IMR-90 (cell line): ENCODE measurements around the gene GP1BA. TPM values are rescaled to one million over a fixed set of nuclear protein-coding genes. Genes with fewer than 3 reads are reported as not detected.

ENCODE experiments used
- ATAC-seq: fragments of 200-7000 bp; cut with Tn5 transposase; 2 replicates; pipeline ENCODE4 v1.9.1; 2020; ENCODE audit warnings: low read depth, mild to moderate bottlenecking, moderate library complexity
- BruUV-seq: library from RNA; stranded (reverse); fragments of 400-500 nt; replicated peaks from 2 replicates; lab custom pipeline; 2021; lab: Mats Ljungman, UMichigan
- CTCF ChIA-PET: fragments of 300-600 bp; formaldehyde crosslinking; extraction: SDS; loops from one replicate; lab custom pipeline; 2021; ENCODE audit warnings: antibody characterized with exemption; lab: Yijun Ruan, JAX
- POLR2A ChIA-PET: fragments of 300-600 bp; sonication (Branson Sonifier 250); formaldehyde crosslinking; loops from one replicate; lab custom pipeline; 2022; ENCODE audit warnings: antibody characterized with exemption; ENCODE audit not compliant: unreplicated experiment; lab: Charles Lee
- DNase-seq: peaks from one replicate; pipeline ENCODE4 v3.0.0; 2013
- H2AFZ ChIP-seq: replicated peaks from 2 replicates; pipeline ENCODE3; 2013; ENCODE audit warnings: low read length, mild to moderate bottlenecking; ENCODE audit not compliant: poor library complexity
- H2AK5ac ChIP-seq: 2 replicates; pipeline ENCODE4 v1.6.1; 2013; ENCODE audit warnings: low read depth, low read length, inconsistent platforms
- H2AK9ac ChIP-seq: replicated peaks from 2 replicates; pipeline ENCODE3; 2013; ENCODE audit warnings: mild to moderate bottlenecking, low read depth, low read length, moderate library complexity; ENCODE audit not compliant: poor library complexity
- H2BK120ac ChIP-seq: 2 replicates; pipeline ENCODE4 v1.6.1; 2013; ENCODE audit warnings: low read depth, low read length, inconsistent platforms
- H2BK15ac ChIP-seq: 3 replicates; pipeline ENCODE4 v1.6.1; 2013; ENCODE audit warnings: low read depth, low read length, inconsistent platforms
- H2BK20ac ChIP-seq: 2 replicates; pipeline ENCODE4 v1.6.1; 2013; ENCODE audit warnings: low read depth, mild to moderate bottlenecking, inconsistent platforms, low read length, moderate library complexity
- H2BK5ac ChIP-seq: 2 replicates; pipeline ENCODE4 v1.6.1; 2013; ENCODE audit warnings: mild to moderate bottlenecking, low read depth, low read length, inconsistent platforms; ENCODE audit not compliant: poor library complexity, severe bottlenecking
- H3K14ac ChIP-seq: replicated peaks from 2 replicates; pipeline ENCODE4 v1.6.1; 2013; ENCODE audit warnings: low read depth, low read length, inconsistent platforms
- H3K18ac ChIP-seq: 2 replicates; pipeline ENCODE4 v1.6.1; 2013; ENCODE audit warnings: low read depth, low read length, control low read depth
- H3K23ac ChIP-seq: 2 replicates; pipeline ENCODE4 v1.6.1; 2013; ENCODE audit warnings: low read depth, low read length, inconsistent platforms
- H3K27ac ChIP-seq: 2 replicates; pipeline ENCODE4 v1.5.1; 2013; ENCODE audit warnings: mild to moderate bottlenecking, control low read depth, low read length; ENCODE audit not compliant: insufficient read depth
- H3K27me3 ChIP-seq: 2 replicates; pipeline ENCODE4 v1.6.1; 2013; ENCODE audit warnings: low read length; ENCODE audit not compliant: control insufficient read depth, insufficient read depth
- H3K36me3 ChIP-seq: 2 replicates; pipeline ENCODE4 v1.6.1; 2013; ENCODE audit warnings: low read length, mixed read lengths; ENCODE audit not compliant: control insufficient read depth, insufficient read depth
- H3K4ac ChIP-seq: 2 replicates; pipeline ENCODE4 v1.6.1; 2013; ENCODE audit warnings: low read depth, low read length, inconsistent platforms
- H3K4me1 ChIP-seq: 2 replicates; pipeline ENCODE4 v1.6.1; 2013; ENCODE audit warnings: low read length, mixed read lengths; ENCODE audit not compliant: control insufficient read depth, insufficient read depth
- H3K4me2 ChIP-seq: 2 replicates; pipeline ENCODE4 v1.6.1; 2013; ENCODE audit warnings: low read depth, mild to moderate bottlenecking, control low read depth, low read length, moderate library complexity
- H3K4me3 ChIP-seq: 2 replicates; pipeline ENCODE4 v1.5.1; 2013; ENCODE audit warnings: low read depth, mild to moderate bottlenecking, control low read depth, low read length, moderate library complexity; ENCODE audit not compliant: insufficient read depth
- H3K56ac ChIP-seq: 2 replicates; pipeline ENCODE4 v1.6.1; 2013; ENCODE audit warnings: low read length, inconsistent platforms; ENCODE audit not compliant: insufficient read depth; ENCODE audit errors: extremely low read depth
- H3K79me1 ChIP-seq, 2 experiments: 2 replicates each; pipeline ENCODE4 v1.6.1; 2013; ENCODE audit warnings: low read length in 2 of 2, inconsistent platforms in 1 of 2, low read depth in 1 of 2
- H3K9ac ChIP-seq: 2 replicates; pipeline ENCODE4 v1.6.1; 2013; ENCODE audit warnings: low read depth, low read length, control low read depth
- H3K9me1 ChIP-seq: 2 replicates; pipeline ENCODE4 v1.6.1; 2013; ENCODE audit warnings: low read length, inconsistent platforms; ENCODE audit not compliant: insufficient read depth
- H3K9me3 ChIP-seq: 2 replicates; pipeline ENCODE4 v1.6.1; 2013; ENCODE audit warnings: low read length; ENCODE audit not compliant: control insufficient read depth, insufficient read depth
- H4K20me1 ChIP-seq: 2 replicates; pipeline ENCODE4 v1.6.1; 2013; ENCODE audit warnings: low read length, inconsistent platforms; ENCODE audit not compliant: insufficient read depth
- H4K5ac ChIP-seq: 2 replicates; pipeline ENCODE4 v1.6.1; 2013; ENCODE audit warnings: mild to moderate bottlenecking, low read depth, low read length, control low read depth
- H4K8ac ChIP-seq, 2 experiments: 2 replicates each; pipeline ENCODE4 v1.6.1; 2013; ENCODE audit warnings: low read depth in 2 of 2, low read length in 2 of 2, control low read depth in 1 of 2, inconsistent platforms in 1 of 2
- H4K91ac ChIP-seq: 2 replicates; pipeline ENCODE4 v1.6.1; 2013; ENCODE audit warnings: low read depth, low read length, inconsistent platforms; ENCODE audit not compliant: insufficient read depth
- BHLHE40 ChIP-seq: fragments of 150-350 bp; IDR thresholded peaks from 2 replicates; pipeline ENCODE4 v1.6.1; 2016; ENCODE audit warnings: mild to moderate bottlenecking, low read depth, low read length
- CEBPB ChIP-seq: IDR thresholded peaks from 2 replicates; pipeline ENCODE4 v1.6.1; 2012; ENCODE audit warnings: low read depth, low read length, improper control_type of control experiment
- CHD1 ChIP-seq: IDR thresholded peaks from 2 replicates; pipeline ENCODE4 v1.6.1; 2012; ENCODE audit warnings: low read depth, low read length, improper control_type of control experiment
- CTCF ChIP-seq: conservative IDR thresholded peaks from 2 replicates; pipeline ENCODE4 v1.5.1; 2012; ENCODE audit warnings: mild to moderate bottlenecking, low read depth, low read length, improper control_type of control experiment
- ELK1 ChIP-seq: fragments of 150-350 bp; IDR thresholded peaks from 2 replicates; pipeline ENCODE4 v1.6.1; 2016; ENCODE audit warnings: low read depth, mild to moderate bottlenecking, low read length, moderate library complexity, borderline replicate concordance
- FOS ChIP-seq: fragments of 150-350 bp; IDR thresholded peaks from 2 replicates; pipeline ENCODE4 v1.6.1; 2016; ENCODE audit warnings: low read depth, low read length
- MAFK ChIP-seq: IDR thresholded peaks from 2 replicates; pipeline ENCODE4 v1.6.1; 2012; ENCODE audit warnings: low read depth, low read length, improper control_type of control experiment
- MAZ ChIP-seq: IDR thresholded peaks from 2 replicates; pipeline ENCODE4 v1.6.1; 2012; ENCODE audit warnings: low read depth, mild to moderate bottlenecking, low read length, improper control_type of control experiment, moderate library complexity, borderline replicate concordance
- MXI1 ChIP-seq: IDR thresholded peaks from 2 replicates; pipeline ENCODE4 v1.6.1; 2012; ENCODE audit warnings: low read depth, mild to moderate bottlenecking, low read length, moderate library complexity, borderline replicate concordance
- POLR2A ChIP-seq: IDR thresholded peaks from 2 replicates; pipeline ENCODE4 v1.6.1; 2012; ENCODE audit warnings: mild to moderate bottlenecking, low read depth, low read length
- RAD21 ChIP-seq: IDR thresholded peaks from 2 replicates; pipeline ENCODE4 v1.6.1; 2012; ENCODE audit warnings: low read length, improper control_type of control experiment
- RCOR1 ChIP-seq: IDR thresholded peaks from 2 replicates; pipeline ENCODE4 v1.6.1; 2012; ENCODE audit warnings: mild to moderate bottlenecking, low read length, improper control_type of control experiment; ENCODE audit not compliant: insufficient replicate concordance
- RFX5 ChIP-seq: IDR thresholded peaks from 2 replicates; pipeline ENCODE4 v1.8.0; 2012; ENCODE audit warnings: low read depth, mild to moderate bottlenecking, low read length, moderate library complexity
- SMC3 ChIP-seq: fragments of 150-350 bp; IDR thresholded peaks from 2 replicates; pipeline ENCODE4 v1.6.1; 2016; ENCODE audit warnings: low read depth, mild to moderate bottlenecking, antibody characterized with exemption, low read length, moderate library complexity
- USF2 ChIP-seq: fragments of 150-350 bp; IDR thresholded peaks from 2 replicates; pipeline ENCODE4 v1.6.1; 2017; ENCODE audit warnings: mild to moderate bottlenecking, antibody characterized with exemption, low read length, low read depth
- WGBS, 2 experiments: methylation state at CpG; one replicate each; pipeline versions ENCODE4 v1.1.5 to v1.1.7; 2013; ENCODE audit warnings: missing lambda C conversion rate in 2 of 2; ENCODE audit not compliant: insufficient read length in 1 of 2; ENCODE audit errors: extremely low coverage in 2 of 2; 5-methylcytosine and 5-hydroxymethylcytosine counted together
- dilution Hi-C: fragments of 300-500 bp; cut with HindIII; formaldehyde crosslinking; loops from one replicate; pipeline ENCODE4 v1.14.3; 2018; ENCODE audit warnings: low sequenced_read_pairs; ENCODE audit not compliant: unreplicated experiment
- in situ Hi-C: fragments of 300-500 bp; cut with MboI; formaldehyde crosslinking; loops from 3 replicates; pipeline ENCODE4 v1.14.3; 2019; ENCODE audit warnings: low sequenced_read_pairs, inconsistent platforms, mixed read lengths
- intact Hi-C: fragments of 100-400 bp; cut with micrococcal nuclease; formaldehyde crosslinking; loops from 2 replicates; pipeline ENCODE4 v1.10.0; 2022
- polyA plus RNA-seq, 3 experiments: library from polyadenylated mRNA; depleted of rRNA; stranded (reverse); fragments of >200 nt; gene quantifications; 2 replicates each; pipeline ENCODE4 v1.2.3, GENCODE V29; 2012; ENCODE audit warnings: low replicate concordance in 1 of 3
- total RNA-seq: library from RNA; depleted of rRNA; stranded (reverse); fragments of >200 nt; gene quantifications from 2 replicates; pipeline ENCODE4 v1.2.3, GENCODE V29; 2012

The GP1BA gene
- total and polyA plus RNA-seq, 2 of the 4 experiments (the other 2 are of a cell fraction): not detected

- in situ Hi-C loops: no loop called here
- Histone ChIP-seq H3K9ac (peak overlapping the region; percentile 60), H2BK5ac (peak overlapping the region; percentile 57), H4K91ac (peak overlapping the region; percentile 94), H2AK5ac (peak overlapping the region; percentile 97), H3K27ac (peak overlapping the region; percentile 80), H3K36me3 (peaks cover 15% of the 10 kb centered on the region), H3K27me3 (no peaks in the 10 kb centered on the region), H4K8ac (peak overlapping the region; percentile 95 to 97), H2BK15ac (peak overlapping the region; percentile 53; the same call in 1 of the 3 replicates), H3K4me1 (peaks cover 34% of the 10 kb centered on the region), H3K18ac (peak overlapping the region; percentile 8), H2AK9ac (peak overlapping the region; percentile 98), H3K4me2 (peak overlapping the region; percentile 64), H3K9me1 (peaks cover 23% of the 10 kb centered on the region; the same call in 1 of the 2 replicates), H3K4ac (peak overlapping the region; percentile 99), H3K23ac (peak overlapping the region; percentile 91), H4K5ac (peak overlapping the region; percentile 77), H3K9me3 (no peaks in the 10 kb centered on the region), H2BK120ac (peak overlapping the region; percentile 89), H3K14ac (peak overlapping the region; percentile 92), H3K4me3 (peak overlapping the region; percentile 30), H2AFZ (peak overlapping the region; percentile 92), H3K56ac (peak overlapping the region; percentile 84), H2BK20ac (peak overlapping the region; percentile 61), H4K20me1 (peaks cover 33% of the 10 kb centered on the region), H3K79me1 (peaks cover 12 to 30% of the 10 kb centered on the region in 2 experiments; a peak in 3 of 4 replicates)
- intact Hi-C loops: no loop called here
- DNase-seq (no peak), ATAC-seq (peak; percentile 8)
- CTCF ChIA-PET: no interaction called here
- POLR2A ChIA-PET: interaction anchor here (0.8 to 3.5 kb wide), 3 partner anchors 16 to 117 kb away, joined by 4 to 19 read pairs (median 8); partner anchors contain the start of gene SPAG7
- WGBS, 2 experiments: 6% methylated on average over 5 of the region's 52 CpGs; no CpG with 5 or more reads in 1 of the 2 experiments
- dilution Hi-C loops: no loop called here
- no TSS peak for BruUV-seq
- no peak for TF ChIP-seq RFX5
- TF ChIP-seq MXI1: no peak
- TF ChIP-seq MAFK: no peak
- TF ChIP-seq ELK1: no peak
- TF ChIP-seq POLR2A: no peak
- TF ChIP-seq CHD1: no peak
- no peak for TF ChIP-seq FOS
- TF ChIP-seq MAZ: no peak
- TF ChIP-seq RAD21: no peak
- no peak for TF ChIP-seq USF2
- no peak for TF ChIP-seq SMC3
- TF ChIP-seq BHLHE40: no peak
- TF ChIP-seq CTCF: no peak
- TF ChIP-seq CEBPB: no peak
- no peak for TF ChIP-seq RCOR1
These were observed 18.1 kb downstream of the GP1BA start for GRCh38 chr17:4950075-4950745.
